ENCODE data around the gene TET1.

Gene TET1

GRCh38 chr10:68717435-68717834 is 157.3 kb downstream of the TET1 start:
- no peak for DNase-seq (ENCODE audit: low read depth)
- TF ChIP-seq CTCF (conservative IDR thresholded peaks at IDR 0.05; ENCODE audit: low read length) = no peak
- H3K4me3 ChIP-seq (ENCODE audit: low read length) = no peak overlapping the region

GRCh38 chr10:68720793-68721672 is 160.9 kb downstream of the TET1 start, which contains the start of gene CCAR1:
Gene CCAR1 (plus strand): TSS chr10:68721239. CDS start chr10:68722505, 1,266 bp downstream.
- peak; percentile 99 for DNase-seq (ENCODE audit: low read depth)
- no peak for TF ChIP-seq CTCF (conservative IDR thresholded peaks at IDR 0.05; ENCODE audit: low read length)
- peak within 1 kb of the TSS; percentile 83 for H3K4me3 ChIP-seq (ENCODE audit: low read length)

- DNase-seq (ENCODE audit: low read depth) = peak; percentile 14
- H3K4me3 ChIP-seq (ENCODE audit: low read length) = peak overlapping the region; percentile 83
- no peak for TF ChIP-seq CTCF (conservative IDR thresholded peaks at IDR 0.05; ENCODE audit: low read length)
These were observed 161.7 kb downstream of the TET1 start for GRCh38 chr10:68721673-68722335.

GRCh38 chr10:68725016-68725415 is 164.9 kb downstream of the TET1 start:
- no peak for TF ChIP-seq CTCF (conservative IDR thresholded peaks at IDR 0.05; ENCODE audit: low read length)
- no peak overlapping the region for H3K4me3 ChIP-seq (ENCODE audit: low read length)
- no peak for DNase-seq (ENCODE audit: low read depth)

GRCh38 chr10:68727146-68727545 is 167.0 kb downstream of the TET1 start:
- TF ChIP-seq CTCF (conservative IDR thresholded peaks at IDR 0.05; ENCODE audit: low read length) = no peak
- H3K4me3 ChIP-seq (ENCODE audit: low read length) = no peak overlapping the region
- DNase-seq (ENCODE audit: low read depth) = no peak

GRCh38 chr10:68732651-68733050 is 172.5 kb downstream of the TET1 start:
- no peak overlapping the region for H3K4me3 ChIP-seq (ENCODE audit: low read length)
- TF ChIP-seq CTCF (conservative IDR thresholded peaks at IDR 0.05; ENCODE audit: low read length) = no peak
- no peak for DNase-seq (ENCODE audit: low read depth)

Measured in AG10803 (cell line).